Measurements from ENCODE around the gene RAPGEF1. TPM values are rescaled to one million over a fixed set of nuclear protein-coding genes. Genes with fewer than 3 reads are reported as not detected.

RAPGEF1 gene
- total and polyA plus RNA-seq, 2 of the 13 experiments (the other 11 are each of a cell fraction or from before 2014, with no cell fraction given): 21.2 to 38.9 TPM

- TF ChIP-seq MNT (IDR thresholded peaks at IDR 0.05): no peak
- TF ChIP-seq NFE2L1 (CRISPR knock-in tag; IDR thresholded peaks at IDR 0.05; ENCODE audit: borderline replicate concordance): no peak
- TF ChIP-seq ZNF446 (CRISPR knock-in tag; IDR thresholded peaks at IDR 0.05): no peak
- TF ChIP-seq NPAS2 (CRISPR knock-in tag; IDR thresholded peaks at IDR 0.05; ENCODE audit: borderline replicate concordance): no peak
- TF ChIP-seq ZNF282 (IDR thresholded peaks at IDR 0.05; ENCODE audit: partially characterized antibody): no peak
- TF ChIP-seq GTF2F1 (IDR thresholded peaks at IDR 0.05; ENCODE audit: low read length): no peak
- TF ChIP-seq RBFOX2 (IDR thresholded peaks at IDR 0.05; ENCODE audit: low read depth, low read length): peak; percentile 81
- TF ChIP-seq PATZ1 (CRISPR knock-in tag; IDR thresholded peaks at IDR 0.05): peak; percentile 53
- no peak for TF ChIP-seq ZNF576 (CRISPR knock-in tag; IDR thresholded peaks at IDR 0.05)
- TF ChIP-seq, protein P1, sequence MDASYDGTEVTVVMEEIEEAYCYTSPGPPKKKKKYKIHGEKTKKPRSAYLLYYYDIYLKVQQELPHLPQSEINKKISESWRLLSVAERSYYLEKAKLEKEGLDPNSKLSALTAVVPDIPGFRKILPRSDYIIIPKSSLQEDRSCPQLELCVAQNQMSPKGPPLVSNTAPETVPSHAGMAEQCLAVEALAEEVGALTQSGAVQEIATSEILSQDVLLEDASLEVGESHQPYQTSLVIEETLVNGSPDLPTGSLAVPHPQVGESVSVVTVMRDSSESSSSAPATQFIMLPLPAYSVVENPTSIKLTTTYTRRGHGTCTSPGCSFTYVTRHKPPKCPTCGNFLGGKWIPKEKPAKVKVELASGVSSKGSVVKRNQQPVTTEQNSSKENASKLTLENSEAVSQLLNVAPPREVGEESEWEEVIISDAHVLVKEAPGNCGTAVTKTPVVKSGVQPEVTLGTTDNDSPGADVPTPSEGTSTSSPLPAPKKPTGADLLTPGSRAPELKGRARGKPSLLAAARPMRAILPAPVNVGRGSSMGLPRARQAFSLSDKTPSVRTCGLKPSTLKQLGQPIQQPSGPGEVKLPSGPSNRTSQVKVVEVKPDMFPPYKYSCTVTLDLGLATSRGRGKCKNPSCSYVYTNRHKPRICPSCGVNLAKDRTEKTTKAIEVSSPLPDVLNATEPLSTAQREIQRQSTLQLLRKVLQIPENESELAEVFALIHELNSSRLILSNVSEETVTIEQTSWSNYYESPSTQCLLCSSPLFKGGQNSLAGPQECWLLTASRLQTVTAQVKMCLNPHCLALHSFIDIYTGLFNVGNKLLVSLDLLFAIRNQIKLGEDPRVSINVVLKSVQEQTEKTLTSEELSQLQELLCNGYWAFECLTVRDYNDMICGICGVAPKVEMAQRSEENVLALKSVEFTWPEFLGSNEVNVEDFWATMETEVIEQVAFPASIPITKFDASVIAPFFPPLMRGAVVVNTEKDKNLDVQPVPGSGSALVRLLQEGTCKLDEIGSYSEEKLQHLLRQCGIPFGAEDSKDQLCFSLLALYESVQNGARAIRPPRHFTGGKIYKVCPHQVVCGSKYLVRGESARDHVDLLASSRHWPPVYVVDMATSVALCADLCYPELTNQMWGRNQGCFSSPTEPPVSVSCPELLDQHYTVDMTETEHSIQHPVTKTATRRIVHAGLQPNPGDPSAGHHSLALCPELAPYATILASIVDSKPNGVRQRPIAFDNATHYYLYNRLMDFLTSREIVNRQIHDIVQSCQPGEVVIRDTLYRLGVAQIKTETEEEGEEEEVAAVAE (CRISPR knock-in tag; IDR thresholded peaks at IDR 0.05; ENCODE audit: borderline replicate concordance): no peak
- TF ChIP-seq, protein P2, sequence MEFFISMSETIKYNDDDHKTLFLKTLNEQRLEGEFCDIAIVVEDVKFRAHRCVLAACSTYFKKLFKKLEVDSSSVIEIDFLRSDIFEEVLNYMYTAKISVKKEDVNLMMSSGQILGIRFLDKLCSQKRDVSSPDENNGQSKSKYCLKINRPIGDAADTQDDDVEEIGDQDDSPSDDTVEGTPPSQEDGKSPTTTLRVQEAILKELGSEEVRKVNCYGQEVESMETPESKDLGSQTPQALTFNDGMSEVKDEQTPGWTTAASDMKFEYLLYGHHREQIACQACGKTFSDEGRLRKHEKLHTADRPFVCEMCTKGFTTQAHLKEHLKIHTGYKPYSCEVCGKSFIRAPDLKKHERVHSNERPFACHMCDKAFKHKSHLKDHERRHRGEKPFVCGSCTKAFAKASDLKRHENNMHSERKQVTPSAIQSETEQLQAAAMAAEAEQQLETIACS (CRISPR knock-in tag; IDR thresholded peaks at IDR 0.05): peak; percentile 52; the same call in 1 of the 2 replicates
- no peak for TF ChIP-seq CCDC6 (CRISPR knock-in tag; IDR thresholded peaks at IDR 0.05)
- peak; percentile 99 for TF ChIP-seq THAP11 (CRISPR knock-in tag; IDR thresholded peaks at IDR 0.05)
- no peak for TF ChIP-seq ZNF12 (CRISPR knock-in tag; IDR thresholded peaks at IDR 0.05)
- no peak for TF ChIP-seq ZNF552 (CRISPR knock-in tag; IDR thresholded peaks at IDR 0.05; ENCODE audit: borderline replicate concordance)
- TF ChIP-seq PRMT3 (CRISPR knock-in tag; IDR thresholded peaks at IDR 0.05; ENCODE audit: borderline replicate concordance, low read depth): no peak
- no peak for TF ChIP-seq TCF7L2 (IDR thresholded peaks at IDR 0.05; ENCODE audit: low read depth, low read length)
- TF ChIP-seq ZNF703 (CRISPR knock-in tag; IDR thresholded peaks at IDR 0.05; ENCODE audit: borderline replicate concordance): no peak
- TF ChIP-seq ZNF263 (CRISPR knock-in tag; IDR thresholded peaks at IDR 0.05): no peak
Measured at GRCh38 chr9:131530920-131531832, 208.7 kb downstream of the RAPGEF1 start, which contains the start of gene UCK1 (continued).
